HS-5 (cell line): ENCODE measurements around the gene TBCC.

ENCODE experiments used
- DNase-seq: peaks from one replicate; pipeline ENCODE4 v3.0.0-alpha.2; 2012; ENCODE audit warnings: low read depth

The TBCC gene

GRCh38 chr6:42771741-42772100 is 25.8 kb upstream of the TBCC start:
- no peak for DNase-seq

DNA sequence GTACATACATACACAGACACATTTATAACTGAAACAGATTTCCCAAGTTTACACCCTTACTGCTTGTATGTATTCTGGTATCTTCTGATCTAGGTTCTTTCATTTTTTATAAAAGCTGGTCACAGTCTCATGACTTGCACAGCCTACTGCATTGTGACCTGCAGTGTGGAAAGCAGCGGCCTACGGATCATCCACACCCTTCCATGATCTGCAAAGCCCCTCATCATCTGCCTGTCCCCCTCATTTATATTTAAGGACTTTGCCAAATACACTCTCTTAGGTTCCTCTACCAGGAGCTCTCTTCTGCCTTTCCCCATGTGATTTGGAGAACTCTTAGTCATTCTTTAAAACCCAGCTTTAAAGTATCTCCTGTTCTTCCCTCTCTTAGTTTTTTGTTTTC is 23.9 kb upstream of the TBCC start:
- DNase-seq = no peak

DNA sequence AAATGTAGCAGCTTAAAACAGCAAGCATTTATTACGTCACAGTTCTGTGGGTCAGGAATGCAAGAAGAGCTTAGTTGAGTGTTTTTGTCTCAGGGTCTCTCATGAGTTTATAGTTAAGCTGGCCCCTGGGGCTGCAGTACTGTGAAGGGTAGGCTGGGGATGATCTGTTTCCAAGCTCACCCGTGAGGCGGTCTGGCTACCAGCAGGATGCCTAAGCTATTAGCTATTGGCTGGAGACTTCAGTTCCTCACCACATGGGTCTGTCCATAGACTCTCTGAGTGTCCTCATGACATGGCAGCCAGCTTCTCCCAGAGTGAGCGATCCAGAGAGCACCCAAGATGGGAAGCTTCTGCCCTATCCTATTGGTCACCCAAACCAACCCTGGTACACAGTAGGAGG is 23.1 kb upstream of the TBCC start:
- no peak for DNase-seq

DNA sequence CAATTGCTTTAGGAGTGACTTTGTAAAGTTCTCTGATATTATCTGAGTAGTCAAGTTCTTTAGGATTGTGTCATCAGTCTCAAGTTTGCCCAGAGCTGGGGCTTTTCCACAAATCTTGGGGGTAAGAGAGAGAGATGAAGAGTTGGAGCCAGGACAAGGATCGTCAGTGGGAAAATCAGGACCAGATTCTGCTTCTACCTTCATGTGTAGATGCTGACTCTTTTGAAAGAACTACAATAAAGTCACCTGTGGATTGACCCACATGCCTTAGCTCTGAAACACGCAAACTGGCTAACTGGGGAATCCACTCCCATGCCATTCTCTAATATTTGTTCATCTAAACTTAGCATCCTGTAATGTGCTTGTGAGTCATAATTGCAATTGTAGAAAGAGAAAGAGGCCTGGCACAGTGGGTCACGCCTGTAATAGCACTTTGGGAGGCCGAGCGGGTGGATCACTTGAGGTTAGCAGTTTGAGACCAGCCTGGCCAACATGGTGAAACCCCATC is 20.3 kb upstream of the TBCC start:
- peak; percentile 86 for DNase-seq

DNA sequence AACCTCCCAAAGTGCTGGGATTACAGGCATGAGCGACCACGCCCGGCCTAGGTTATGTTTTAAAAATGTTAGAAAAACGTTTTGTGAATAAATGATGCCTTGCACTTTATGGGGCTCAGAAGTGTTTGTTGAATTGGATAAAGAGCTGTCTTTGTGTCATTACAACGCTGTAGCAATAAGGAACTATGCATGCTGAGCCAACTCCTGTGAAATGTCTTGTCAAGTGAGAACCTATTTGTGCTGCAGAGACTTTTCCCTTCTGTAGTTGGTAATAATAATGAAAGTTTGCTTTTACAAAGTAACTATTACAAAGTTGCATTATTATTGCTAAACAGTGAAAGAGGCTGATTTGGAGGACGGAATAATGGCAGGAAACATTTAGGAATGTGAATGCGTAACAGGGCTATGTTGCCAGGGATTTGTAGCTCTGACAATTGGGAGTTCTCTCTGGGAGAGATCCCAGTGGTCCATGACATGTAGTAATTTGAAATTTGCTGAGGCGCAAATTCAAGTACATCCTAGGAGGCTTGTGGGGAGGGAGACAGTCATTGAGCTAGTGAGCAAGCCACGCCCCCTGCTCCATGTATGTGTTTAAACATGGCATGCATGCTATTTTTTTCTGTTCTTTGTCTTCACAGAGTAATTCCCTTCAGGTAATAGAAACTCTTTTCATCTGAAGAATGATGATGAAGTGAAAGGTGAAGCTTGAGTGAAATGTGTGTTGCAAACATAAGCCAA is 19.2 kb upstream of the TBCC start:
- no peak for DNase-seq

DNA sequence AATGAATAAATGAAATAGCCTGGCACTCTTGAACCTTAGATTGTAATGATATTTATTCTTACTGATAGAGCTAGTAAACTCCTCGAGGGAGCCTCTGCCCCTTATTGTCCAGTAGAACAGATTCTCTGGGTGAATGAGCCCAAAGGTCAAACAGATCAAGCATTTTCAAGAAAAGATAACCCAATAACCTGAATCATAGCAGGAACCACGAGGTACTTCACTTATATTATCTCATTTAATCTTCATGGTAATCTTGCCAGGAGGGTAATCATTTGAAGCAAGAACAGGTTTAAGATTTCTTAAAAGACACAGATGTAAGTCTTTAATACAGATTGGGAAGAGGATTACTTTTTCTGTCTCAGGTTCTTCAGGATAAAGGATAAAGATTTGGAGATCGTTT is 17.0 kb upstream of the TBCC start:
- DNase-seq = no peak

GRCh38 chr6:42762426-42762859 is 16.5 kb upstream of the TBCC start:
- no peak for DNase-seq

GRCh38 chr6:42761287-42762067 is 15.6 kb upstream of the TBCC start:
- DNase-seq = no peak

- no peak for DNase-seq
Measured at GRCh38 chr6:42758756-42759430, 13.0 kb upstream of the TBCC start.

GRCh38 chr6:42756722-42757121 is 10.8 kb upstream of the TBCC start:
- no peak for DNase-seq

GRCh38 chr6:42754759-42755158 is 8.9 kb upstream of the TBCC start:
- DNase-seq = no peak

DNA sequence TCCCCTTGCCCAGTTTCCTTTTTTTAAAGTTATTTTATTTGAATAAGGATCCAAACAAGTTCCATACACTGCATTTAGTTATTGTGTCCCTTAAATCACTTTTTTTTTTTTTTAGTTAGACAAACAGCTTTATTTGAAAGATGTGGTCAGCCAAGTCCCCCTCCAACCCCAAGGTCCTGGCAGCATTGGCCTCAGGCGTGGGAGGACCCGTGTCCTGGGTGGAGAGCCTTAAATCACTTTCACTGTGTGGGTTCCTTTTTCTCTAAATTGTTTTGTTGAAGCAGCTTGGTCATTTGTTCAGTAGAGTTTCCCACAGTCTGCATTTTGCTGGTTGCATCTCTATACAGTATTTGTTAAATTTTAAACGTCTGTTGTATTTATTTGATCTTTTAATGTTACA is 5.2 kb upstream of the TBCC start:
- DNase-seq = no peak

DNA sequence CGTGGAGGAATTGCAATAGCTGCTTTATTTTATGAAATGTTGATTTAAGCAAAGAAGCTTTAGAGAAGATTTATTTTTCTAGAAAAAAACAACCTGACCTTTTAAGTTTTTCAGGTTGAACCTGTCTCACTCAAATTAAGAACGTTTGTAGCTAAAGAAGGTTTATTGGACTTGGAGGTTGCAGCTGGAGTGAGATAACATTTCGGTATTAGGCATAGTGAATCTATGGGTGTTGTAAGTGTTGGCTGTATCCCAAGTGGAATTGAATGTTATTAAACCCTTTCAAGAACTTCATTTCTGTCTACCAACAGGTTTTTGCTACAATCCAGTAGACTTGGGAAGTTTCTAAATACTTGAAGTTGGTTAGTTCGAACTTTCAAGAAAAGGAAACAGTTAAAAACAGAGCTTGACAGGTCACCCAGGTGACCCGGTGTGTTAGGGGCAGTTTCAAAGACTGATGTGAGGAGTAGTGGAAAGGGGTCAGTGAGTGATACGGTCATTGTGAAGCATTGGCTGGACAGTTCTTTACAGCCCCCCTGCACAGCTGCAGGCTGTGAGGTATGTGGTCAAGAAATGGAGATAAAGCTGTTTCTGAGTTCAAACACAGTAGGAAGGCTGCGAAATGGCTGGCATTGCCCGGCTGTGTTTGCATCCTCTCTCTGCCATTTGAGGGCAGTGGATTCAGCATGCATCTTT is 2.4 kb upstream of the TBCC start:
- no peak for DNase-seq

DNA sequence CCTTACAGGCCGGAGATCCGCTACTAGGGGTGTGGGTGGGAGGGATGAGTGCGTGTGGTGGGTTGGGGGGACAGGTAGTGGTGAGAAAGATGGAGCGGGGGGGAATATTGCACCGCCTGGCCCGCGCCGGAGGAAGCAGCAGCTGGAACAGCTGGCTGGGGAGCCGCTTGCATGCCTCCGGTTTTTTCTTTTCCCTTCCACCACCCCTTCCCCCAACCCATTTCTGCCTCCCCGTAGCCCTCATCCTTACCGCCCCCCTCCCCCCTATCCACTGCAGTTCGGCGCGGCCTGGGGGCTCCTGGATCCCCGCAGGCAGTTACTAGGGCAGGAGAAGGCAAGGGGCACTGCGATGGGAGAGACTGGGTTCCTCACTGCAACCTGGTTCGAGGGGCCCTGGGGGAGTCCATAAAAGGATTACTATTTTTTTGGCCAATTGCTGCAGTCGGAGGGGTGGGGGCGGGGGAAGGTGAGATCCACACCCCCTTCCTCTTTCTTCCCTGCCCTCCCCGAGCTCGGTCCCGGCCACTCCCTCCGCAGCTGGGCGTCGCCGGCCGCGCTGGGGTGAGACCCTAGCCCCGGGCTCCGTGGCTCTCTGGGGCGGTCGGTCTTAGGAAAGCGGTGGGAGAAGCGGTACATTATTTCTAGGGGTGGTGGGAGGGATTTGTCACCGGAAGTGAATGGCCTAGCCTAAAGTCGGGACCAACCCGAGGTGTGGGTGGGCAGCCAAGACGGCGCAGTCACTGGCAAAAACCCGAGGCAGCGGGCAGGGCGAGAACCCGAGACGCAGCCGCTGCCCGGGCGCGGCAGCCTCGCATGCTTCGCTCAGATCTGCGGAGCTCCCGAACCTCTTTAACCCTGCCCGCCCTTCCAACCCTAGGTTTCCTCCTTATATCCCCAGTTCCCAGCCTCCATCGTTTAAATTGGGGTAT is 824 bp upstream of the TBCC start:
- DNase-seq = peak; percentile 70

DNA sequence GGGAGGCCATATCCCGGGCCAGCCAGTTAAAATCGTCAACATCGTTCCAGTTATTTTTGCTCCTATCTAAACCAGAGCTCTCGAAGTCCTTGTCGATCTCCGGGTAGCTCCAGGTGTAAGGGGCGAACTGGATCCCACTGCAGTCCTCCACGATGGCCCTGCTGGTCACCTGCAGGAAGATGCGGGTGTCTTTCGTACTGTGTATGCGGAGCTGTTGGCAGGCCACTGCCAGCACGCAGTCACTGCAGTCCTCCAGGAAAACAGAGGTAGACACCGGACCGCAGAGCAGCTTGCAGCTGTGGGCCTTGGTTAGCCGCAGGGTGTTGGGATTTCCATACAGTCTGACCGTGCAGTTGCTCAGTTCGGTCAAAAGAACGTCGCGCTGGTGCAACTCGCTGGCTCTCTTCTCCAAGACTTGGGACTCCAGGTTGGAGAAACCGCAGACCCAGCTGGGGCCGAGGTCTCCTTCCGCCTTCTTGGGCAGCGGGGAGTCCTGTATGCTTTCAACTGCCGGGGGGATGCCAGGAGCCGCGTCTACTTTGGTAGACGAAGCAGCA is 742 bp downstream of the TBCC start:
- DNase-seq = no peak

GRCh38 chr6:42744351-42744893 is 1.5 kb downstream of the TBCC start:
- no peak for DNase-seq

DNA sequence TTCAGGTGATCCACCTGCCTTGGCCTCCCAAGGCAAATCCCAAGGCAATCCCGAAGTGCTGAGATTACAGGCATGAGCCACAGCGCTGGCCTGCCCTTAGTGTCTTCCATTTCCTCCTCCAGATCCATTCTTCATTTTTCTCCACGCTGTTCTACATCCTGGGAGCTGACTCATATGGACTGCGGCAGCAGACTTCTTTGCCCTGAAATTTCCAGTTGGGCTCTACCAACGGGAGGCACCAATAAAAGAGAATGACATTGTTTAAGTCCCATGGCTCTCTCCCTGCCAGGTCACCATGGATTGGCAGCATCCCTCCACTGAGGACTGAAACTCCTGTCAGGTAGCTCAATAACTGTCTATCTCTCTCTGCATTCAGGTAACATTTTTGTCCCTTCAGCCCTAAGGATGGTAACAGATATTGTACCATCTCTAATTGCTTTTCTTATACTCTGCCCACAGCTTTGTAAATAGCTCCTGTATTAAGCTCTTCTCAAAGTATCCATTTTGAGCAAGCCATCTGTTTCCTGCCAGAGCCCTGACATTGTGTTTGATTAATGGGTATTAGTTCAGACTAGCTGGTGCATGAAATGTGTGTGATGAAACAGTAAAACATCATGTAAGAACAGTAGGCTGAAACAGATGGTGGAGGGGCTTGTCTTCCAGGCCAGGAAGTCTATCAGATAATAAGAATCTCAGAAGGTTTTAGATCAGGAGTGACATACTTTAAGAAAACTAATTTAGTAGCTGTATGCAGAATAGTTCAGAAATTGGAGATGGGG is 3.6 kb downstream of the TBCC start:
- DNase-seq = no peak

GRCh38 chr6:42740725-42741124 is 5.2 kb downstream of the TBCC start:
- no peak for DNase-seq

GRCh38 chr6:42735976-42736375 is 9.9 kb downstream of the TBCC start:
- DNase-seq = no peak
